ENCODE measurements around the gene NPC1L1. TPM values are rescaled to one million over a fixed set of nuclear protein-coding genes. Genes with fewer than 3 reads are reported as not detected.

The NPC1L1 gene
- polyA plus RNA-seq, 1 donor from 2014 or later, result not detected

- H3K36me3 ChIP-seq (ENCODE audit: insufficient read depth, low read length), result no peaks in the 10 kb centered on the region
- H3K27me3 ChIP-seq (ENCODE audit: insufficient read depth, low read depth, low read length), result no peaks in the 10 kb centered on the region
- H3K9me2 ChIP-seq (ENCODE audit: insufficient read depth, low read length), result no peaks in the 10 kb centered on the region
- H3K9me3 ChIP-seq (ENCODE audit: low read length), result no peaks in the 10 kb centered on the region
- no peak overlapping the region for H3K9ac ChIP-seq (ENCODE audit: low read length)
- H3F3A ChIP-seq (ENCODE audit: insufficient read depth, low read length, poor library complexity, severe bottlenecking), result no peaks in the 10 kb centered on the region
- no peak overlapping the region for H3K4me3 ChIP-seq (ENCODE audit: low read length)
- H3K79me2 ChIP-seq (replicated peaks; ENCODE audit: insufficient read depth, low read length), result no peaks in the 10 kb centered on the region
- no peak overlapping the region for H3K4me2 ChIP-seq (ENCODE audit: low read length)
- no peak overlapping the region for H3K27ac ChIP-seq (ENCODE audit: low read length)
- H4K20me1 ChIP-seq (ENCODE audit: insufficient read depth), result no peaks in the 10 kb centered on the region
- no peak for TF ChIP-seq POLR2AphosphoS5 (IDR thresholded peaks at IDR 0.05)
- no peak for TF ChIP-seq EP300 (conservative IDR thresholded peaks at IDR 0.05; ENCODE audit: poor library complexity, severe bottlenecking)
- TF ChIP-seq RAD21 (conservative IDR thresholded peaks at IDR 0.05), result no peak
- TF ChIP-seq REST (IDR thresholded peaks at IDR 0.05; ENCODE audit: borderline replicate concordance), result no peak
- TF ChIP-seq TAF1 (IDR thresholded peaks at IDR 0.05; ENCODE audit: low read depth), result no peak
- no peak for TF ChIP-seq MXI1 (conservative IDR thresholded peaks at IDR 0.05; ENCODE audit: poor library complexity, severe bottlenecking)
- TF ChIP-seq SMC3 (conservative IDR thresholded peaks at IDR 0.05; ENCODE audit: poor library complexity), result no peak
- no peak for TF ChIP-seq CTCF (IDR thresholded peaks at IDR 0.05; ENCODE audit: poor library complexity, severe bottlenecking)
- no peak for TF ChIP-seq EZH2 (IDR thresholded peaks at IDR 0.05; ENCODE audit: borderline replicate concordance, insufficient read depth, low read length, poor library complexity, severe bottlenecking)
- no peak overlapping the region for H2AFZ ChIP-seq (ENCODE audit: low read depth, low read length)
Measured at GRCh38 chr7:44524811-44525388, 16.2 kb downstream of the NPC1L1 start.

- Histone ChIP-seq H3K4me2 (ENCODE audit: low read length) (no peak overlapping the region), H3K9ac (ENCODE audit: low read length) (no peak overlapping the region), H3K79me2 (replicated peaks; ENCODE audit: insufficient read depth, low read length) (no peaks in the 10 kb centered on the region), H4K20me1 (ENCODE audit: insufficient read depth) (no peaks in the 10 kb centered on the region), H3K4me3 (ENCODE audit: low read length) (no peak overlapping the region), H3K9me3 (ENCODE audit: low read length) (no peaks in the 10 kb centered on the region), H3K36me3 (ENCODE audit: insufficient read depth, low read length) (no peaks in the 10 kb centered on the region), H2AFZ (ENCODE audit: low read depth, low read length) (no peak overlapping the region), H3K27ac (ENCODE audit: low read length) (no peak overlapping the region), H3K27me3 (ENCODE audit: insufficient read depth, low read depth, low read length) (no peaks in the 10 kb centered on the region), H3K9me2 (ENCODE audit: insufficient read depth, low read length) (no peaks in the 10 kb centered on the region), H3F3A (ENCODE audit: insufficient read depth, low read length, poor library complexity, severe bottlenecking) (no peaks in the 10 kb centered on the region)
- TF ChIP-seq TAF1 (IDR thresholded peaks at IDR 0.05; ENCODE audit: low read depth) (no peak), SMC3 (conservative IDR thresholded peaks at IDR 0.05; ENCODE audit: poor library complexity) (no peak), CTCF (IDR thresholded peaks at IDR 0.05; ENCODE audit: poor library complexity, severe bottlenecking) (no peak), EP300 (conservative IDR thresholded peaks at IDR 0.05; ENCODE audit: poor library complexity, severe bottlenecking) (no peak)
Measured at GRCh38 chr7:44522315-44522714, 18.8 kb downstream of the NPC1L1 start.

All from neural cell (in vitro differentiated cells).